Heart left ventricle (tissue), 13 donors: ENCODE results near the gene KCNQ1.

ENCODE experiments used
- POLR2A ChIP-seq, 2 donors: fragments of 450-650 bp; IDR thresholded peaks; one replicate each; pipeline ENCODE4 v1.6.1; 2017; ENCODE audit warnings: antibody characterized with exemption in 2 of 2, mild to moderate bottlenecking in 2 of 2, moderate library complexity in 2 of 2
- TF ChIP-seq, protein P1 (sequence below), 12 donors: fragments of 200-600 bp; sonication (generic) in 4 of 12; IDR thresholded peaks; one replicate each; pipeline versions ENCODE4 v1.5.0 to v1.8.0; 2018 to 2022; ENCODE audit warnings: antibody characterized with exemption in 12 of 12, mild to moderate bottlenecking in 5 of 12
- donor health status: ischemic (EF 13 %, LVEDD 7.1; RV severe dilation, severe dysfunction).
- donor health status: DM: no; HTN: yes; CAD: no.
- donor health status: DM: no; HTN: no; CAD: no.
- donor health status: ischemic (EF 25% LVEDD 6.9; RV normal size, moderate dysfunction).
- donor health status: ischemic (EF 25% LVEDD 5.7; RV mildly dilated, moderate dysfunction).
- donor health status: ischemic (EF 35%, LVEDD 5.7; RV mildly dilated, moderate dysfunction).
- donor health status: nonischemic (EF 11% LVEDD 7.7; RV severe dilation, severe dysfunction).
- donor health status: DM: yes; HTN: yes; CAD: no.
- donor health status: PGD.
- donor health status: ischemic (EF 29% LVEDD 5.4; RV normal size, mild dysfunction).
- donor health status: nonischemic (EF 23%, LVEDD 6.1; RV moderate dilation, normal function).

DNA sequence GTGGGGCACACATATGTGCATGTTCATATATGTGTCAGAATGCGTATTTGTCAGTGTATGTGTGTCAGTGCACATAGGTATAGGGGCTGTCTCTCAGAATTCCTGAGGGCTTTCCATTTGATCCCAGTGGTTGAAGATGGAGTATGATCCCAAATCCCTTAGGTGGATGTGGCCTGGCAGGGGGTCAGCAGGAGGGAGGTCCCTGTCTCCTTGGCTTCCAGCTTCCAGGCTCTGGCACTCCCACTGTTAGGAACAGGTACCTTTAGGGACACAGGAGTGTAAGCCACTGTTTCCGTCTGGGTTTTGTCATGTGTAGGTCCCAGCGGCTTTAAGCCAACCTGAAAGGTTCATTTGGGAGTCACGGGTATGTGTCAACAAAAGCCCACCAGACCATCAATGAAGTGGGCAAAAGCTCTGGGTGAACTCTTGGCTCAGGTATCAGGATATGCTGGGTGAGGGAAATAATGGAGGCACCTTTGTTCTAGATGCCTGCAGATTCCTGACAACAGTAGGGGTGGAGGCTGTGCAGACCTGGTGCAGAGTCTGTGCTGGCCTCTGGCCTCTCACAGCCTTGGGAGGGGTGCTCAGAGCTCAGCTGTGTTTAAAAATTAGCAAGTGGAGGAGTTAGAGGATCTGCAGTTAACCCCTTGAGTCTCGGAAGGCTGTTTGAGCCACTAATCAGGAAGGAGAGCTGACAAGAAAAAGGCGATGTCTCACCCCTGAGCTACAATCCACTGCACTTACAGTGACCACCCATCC lies 246.0 kb downstream of the KCNQ1 start:
- no peak for TF ChIP-seq POLR2A (IDR thresholded peaks at IDR 0.05)
- TF ChIP-seq, protein P1, sequence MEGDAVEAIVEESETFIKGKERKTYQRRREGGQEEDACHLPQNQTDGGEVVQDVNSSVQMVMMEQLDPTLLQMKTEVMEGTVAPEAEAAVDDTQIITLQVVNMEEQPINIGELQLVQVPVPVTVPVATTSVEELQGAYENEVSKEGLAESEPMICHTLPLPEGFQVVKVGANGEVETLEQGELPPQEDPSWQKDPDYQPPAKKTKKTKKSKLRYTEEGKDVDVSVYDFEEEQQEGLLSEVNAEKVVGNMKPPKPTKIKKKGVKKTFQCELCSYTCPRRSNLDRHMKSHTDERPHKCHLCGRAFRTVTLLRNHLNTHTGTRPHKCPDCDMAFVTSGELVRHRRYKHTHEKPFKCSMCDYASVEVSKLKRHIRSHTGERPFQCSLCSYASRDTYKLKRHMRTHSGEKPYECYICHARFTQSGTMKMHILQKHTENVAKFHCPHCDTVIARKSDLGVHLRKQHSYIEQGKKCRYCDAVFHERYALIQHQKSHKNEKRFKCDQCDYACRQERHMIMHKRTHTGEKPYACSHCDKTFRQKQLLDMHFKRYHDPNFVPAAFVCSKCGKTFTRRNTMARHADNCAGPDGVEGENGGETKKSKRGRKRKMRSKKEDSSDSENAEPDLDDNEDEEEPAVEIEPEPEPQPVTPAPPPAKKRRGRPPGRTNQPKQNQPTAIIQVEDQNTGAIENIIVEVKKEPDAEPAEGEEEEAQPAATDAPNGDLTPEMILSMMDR (IDR thresholded peaks at IDR 0.05) = no peak
